ENCODE results near the gene SLC44A3. TPM values are rescaled to one million over a fixed set of nuclear protein-coding genes. Genes with fewer than 3 reads are reported as not detected.

SLC44A3 gene
- total RNA-seq, 1 donor: not detected

GRCh38 chr1:94801919-94802546, 18.1 kb upstream of the SLC44A3 start:
- peak in 2 of 3 donors; percentile 62 to 80 for DNase-seq (ENCODE audit: low read depth in 2 of 3, low spot score in 2 of 3)

- DNase-seq (ENCODE audit: low read depth in 2 of 3, low spot score in 2 of 3): no peak
Observed at GRCh38 chr1:94803106-94803505, 17.1 kb upstream of the SLC44A3 start.

- no peak for DNase-seq (ENCODE audit: low read depth in 2 of 3, low spot score in 2 of 3)
Observed at GRCh38 chr1:94803517-94804441, 16.4 kb upstream of the SLC44A3 start.

- no peak for DNase-seq (ENCODE audit: low read depth in 2 of 3, low spot score in 2 of 3)
Observed at GRCh38 chr1:94804442-94804837, 15.7 kb upstream of the SLC44A3 start.

- DNase-seq (ENCODE audit: low read depth in 2 of 3, low spot score in 2 of 3): peak; percentile 13 to 73 (median 43)
Observed at GRCh38 chr1:94805912-94806311, 14.2 kb upstream of the SLC44A3 start.

- no peak for DNase-seq (ENCODE audit: low read depth in 2 of 3, low spot score in 2 of 3)
Observed at GRCh38 chr1:94806441-94806871, 13.7 kb upstream of the SLC44A3 start.

- peak in 2 of 3 donors; percentile 45 to 55 for DNase-seq (ENCODE audit: low read depth in 2 of 3, low spot score in 2 of 3)
Observed at GRCh38 chr1:94807742-94808491, 12.2 kb upstream of the SLC44A3 start.

GRCh38 chr1:94808669-94809068, 11.5 kb upstream of the SLC44A3 start:
- no peak for DNase-seq (ENCODE audit: low read depth in 2 of 3, low spot score in 2 of 3)

- no peak for DNase-seq (ENCODE audit: low read depth in 2 of 3, low spot score in 2 of 3)
Observed at GRCh38 chr1:94812985-94813384, 7.2 kb upstream of the SLC44A3 start.

GRCh38 chr1:94816030-94816429, 4.1 kb upstream of the SLC44A3 start:
- DNase-seq (ENCODE audit: low read depth in 2 of 3, low spot score in 2 of 3): no peak

- no peak for DNase-seq (ENCODE audit: low read depth in 2 of 3, low spot score in 2 of 3)
Observed at GRCh38 chr1:94817712-94818111, 2.4 kb upstream of the SLC44A3 start.

GRCh38 chr1:94819238-94819944, 766 bp upstream of the SLC44A3 start:
- no peak for DNase-seq (ENCODE audit: low read depth in 2 of 3, low spot score in 2 of 3)

GRCh38 chr1:94820936-94821335, 779 bp downstream of the SLC44A3 start:
- DNase-seq (ENCODE audit: low read depth in 2 of 3, low spot score in 2 of 3): no peak

GRCh38 chr1:94821636-94822305, 1.6 kb downstream of the SLC44A3 start:
- no peak for DNase-seq (ENCODE audit: low read depth in 2 of 3, low spot score in 2 of 3)

- no peak for DNase-seq (ENCODE audit: low read depth in 2 of 3, low spot score in 2 of 3)
Observed at GRCh38 chr1:94823116-94823515, 3.0 kb downstream of the SLC44A3 start.

GRCh38 chr1:94825936-94826335, 5.8 kb downstream of the SLC44A3 start:
- no peak for DNase-seq (ENCODE audit: low read depth in 2 of 3, low spot score in 2 of 3)

GRCh38 chr1:94827434-94827833, 7.3 kb downstream of the SLC44A3 start:
- DNase-seq (ENCODE audit: low read depth in 2 of 3, low spot score in 2 of 3): no peak

GRCh38 chr1:94828251-94828650, 8.1 kb downstream of the SLC44A3 start:
- DNase-seq (ENCODE audit: low read depth in 2 of 3, low spot score in 2 of 3): no peak

- peak in 2 of 3 donors; percentile 65 to 76 for DNase-seq (ENCODE audit: low read depth in 2 of 3, low spot score in 2 of 3)
Observed at GRCh38 chr1:94831641-94832040, 11.5 kb downstream of the SLC44A3 start.

- DNase-seq (ENCODE audit: low read depth in 2 of 3, low spot score in 2 of 3): no peak
Observed at GRCh38 chr1:94832446-94832845, 12.3 kb downstream of the SLC44A3 start.

All from hematopoietic multipotent progenitor cell (in vitro differentiated cells).